ENCODE data around the gene NPRL2.

DNA sequence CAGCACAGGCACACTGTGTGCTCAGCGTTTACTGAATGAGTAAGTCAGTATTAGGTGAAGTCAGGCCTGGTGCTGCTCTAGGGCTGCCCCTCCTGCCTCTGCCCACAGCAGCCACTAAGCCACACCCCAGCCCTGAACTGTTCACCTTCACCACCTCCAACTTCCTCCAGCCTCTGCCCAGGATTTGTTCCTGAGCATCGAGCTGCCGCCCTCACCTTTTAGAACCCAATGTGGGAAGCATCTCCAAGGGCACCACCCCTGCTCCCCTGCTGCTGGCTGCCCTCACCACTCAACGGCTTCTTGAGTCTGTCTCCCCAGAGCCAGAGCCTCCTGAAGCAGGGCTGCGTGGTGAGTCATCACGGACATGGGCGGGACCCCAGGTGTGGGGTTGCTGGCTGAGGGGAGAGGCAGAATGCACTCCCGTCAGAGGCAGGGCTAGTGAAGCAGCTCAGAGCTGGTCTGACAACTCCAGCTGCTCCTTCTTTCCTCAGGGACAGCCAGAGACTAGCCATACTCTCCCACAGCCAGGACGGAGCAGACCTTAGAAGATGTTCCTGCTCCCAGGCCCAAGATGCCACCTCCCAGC lies 33.8 kb downstream of the NPRL2 start:
- TF ChIP-seq, protein P1, sequence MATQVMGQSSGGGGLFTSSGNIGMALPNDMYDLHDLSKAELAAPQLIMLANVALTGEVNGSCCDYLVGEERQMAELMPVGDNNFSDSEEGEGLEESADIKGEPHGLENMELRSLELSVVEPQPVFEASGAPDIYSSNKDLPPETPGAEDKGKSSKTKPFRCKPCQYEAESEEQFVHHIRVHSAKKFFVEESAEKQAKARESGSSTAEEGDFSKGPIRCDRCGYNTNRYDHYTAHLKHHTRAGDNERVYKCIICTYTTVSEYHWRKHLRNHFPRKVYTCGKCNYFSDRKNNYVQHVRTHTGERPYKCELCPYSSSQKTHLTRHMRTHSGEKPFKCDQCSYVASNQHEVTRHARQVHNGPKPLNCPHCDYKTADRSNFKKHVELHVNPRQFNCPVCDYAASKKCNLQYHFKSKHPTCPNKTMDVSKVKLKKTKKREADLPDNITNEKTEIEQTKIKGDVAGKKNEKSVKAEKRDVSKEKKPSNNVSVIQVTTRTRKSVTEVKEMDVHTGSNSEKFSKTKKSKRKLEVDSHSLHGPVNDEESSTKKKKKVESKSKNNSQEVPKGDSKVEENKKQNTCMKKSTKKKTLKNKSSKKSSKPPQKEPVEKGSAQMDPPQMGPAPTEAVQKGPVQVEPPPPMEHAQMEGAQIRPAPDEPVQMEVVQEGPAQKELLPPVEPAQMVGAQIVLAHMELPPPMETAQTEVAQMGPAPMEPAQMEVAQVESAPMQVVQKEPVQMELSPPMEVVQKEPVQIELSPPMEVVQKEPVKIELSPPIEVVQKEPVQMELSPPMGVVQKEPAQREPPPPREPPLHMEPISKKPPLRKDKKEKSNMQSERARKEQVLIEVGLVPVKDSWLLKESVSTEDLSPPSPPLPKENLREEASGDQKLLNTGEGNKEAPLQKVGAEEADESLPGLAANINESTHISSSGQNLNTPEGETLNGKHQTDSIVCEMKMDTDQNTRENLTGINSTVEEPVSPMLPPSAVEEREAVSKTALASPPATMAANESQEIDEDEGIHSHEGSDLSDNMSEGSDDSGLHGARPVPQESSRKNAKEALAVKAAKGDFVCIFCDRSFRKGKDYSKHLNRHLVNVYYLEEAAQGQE (IDR thresholded peaks at IDR 0.05; ENCODE audit: low read depth) = no peak
- TF ChIP-seq EP300 (IDR thresholded peaks at IDR 0.05; ENCODE audit: borderline replicate concordance) = no peak; the same call in none of the 2 replicates
- no peak; the same call in 1 of the 2 replicates for TF ChIP-seq NFIC (IDR thresholded peaks at IDR 0.05)
- TF ChIP-seq, protein P2, sequence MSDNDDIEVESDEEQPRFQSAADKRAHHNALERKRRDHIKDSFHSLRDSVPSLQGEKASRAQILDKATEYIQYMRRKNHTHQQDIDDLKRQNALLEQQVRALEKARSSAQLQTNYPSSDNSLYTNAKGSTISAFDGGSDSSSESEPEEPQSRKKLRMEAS (IDR thresholded peaks at IDR 0.05) = peak; percentile 69
- TF ChIP-seq, protein P3, sequence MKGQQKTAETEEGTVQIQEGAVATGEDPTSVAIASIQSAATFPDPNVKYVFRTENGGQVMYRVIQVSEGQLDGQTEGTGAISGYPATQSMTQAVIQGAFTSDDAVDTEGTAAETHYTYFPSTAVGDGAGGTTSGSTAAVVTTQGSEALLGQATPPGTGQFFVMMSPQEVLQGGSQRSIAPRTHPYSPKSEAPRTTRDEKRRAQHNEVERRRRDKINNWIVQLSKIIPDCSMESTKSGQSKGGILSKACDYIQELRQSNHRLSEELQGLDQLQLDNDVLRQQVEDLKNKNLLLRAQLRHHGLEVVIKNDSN (IDR thresholded peaks at IDR 0.05) = no peak; the same call in 1 of the 2 replicates
- TF ChIP-seq TAF1 (IDR thresholded peaks at IDR 0.05; ENCODE audit: low read depth) = peak; percentile 60
- 0 out of 2 replicates have a peak, but pooled peaks have one; percentile 32 for TF ChIP-seq ZBTB7A (IDR thresholded peaks at IDR 0.05; ENCODE audit: low read depth)
- peak; percentile 55 for TF ChIP-seq YY1 (IDR thresholded peaks at IDR 0.05; ENCODE audit: low read depth)
- TF ChIP-seq TCF12 (IDR thresholded peaks at IDR 0.05; ENCODE audit: low read depth) = peak; percentile 88
- TF ChIP-seq FOXM1 (IDR thresholded peaks at IDR 0.05; ENCODE audit: borderline replicate concordance, low read depth) = peak; percentile 64; the same call in 1 of the 2 replicates

Data from Ishikawa (cell line).